Epithelial cell of proximal tubule (primary cell): ENCODE measurements around the gene ITFG2. TPM values are rescaled to one million over a fixed set of nuclear protein-coding genes. Genes with fewer than 3 reads are reported as not detected.

Experiments used
- DNase-seq: peaks from one replicate; pipeline ENCODE4 v3.0.0-alpha.2; 2011; ENCODE audit warnings: low read depth
- H3K4me3 ChIP-seq: 2 replicates; pipeline ENCODE4 v1.5.1; 2011; ENCODE audit warnings: low read depth, mild to moderate bottlenecking, low read length
- CTCF ChIP-seq: conservative IDR thresholded peaks from 2 replicates; pipeline ENCODE4 v1.5.1; 2012; ENCODE audit warnings: low read depth, mild to moderate bottlenecking, low read length
- total RNA-seq: library from RNA; depleted of rRNA; stranded (reverse); fragments of >200 nt; gene quantifications from 2 replicates; pipeline ENCODE4 v1.2.3, GENCODE V29; 2015

The ITFG2 gene
- total RNA-seq, 1 donor from 2014 or later: 35.1 TPM

GRCh38 chr12:2836574-2836973 lies 24.1 kb downstream of the ITFG2 start:
- no peak overlapping the region for H3K4me3 ChIP-seq
- DNase-seq: no peak
- TF ChIP-seq CTCF: no peak

GRCh38 chr12:2841056-2841650 lies 28.7 kb downstream of the ITFG2 start:
- TF ChIP-seq CTCF: no peak
- DNase-seq: no peak
- no peak overlapping the region for H3K4me3 ChIP-seq

GRCh38 chr12:2842948-2843347 lies 30.5 kb downstream of the ITFG2 start:
- no peak for DNase-seq
- TF ChIP-seq CTCF: no peak
- H3K4me3 ChIP-seq: no peak overlapping the region

- DNase-seq: no peak
- TF ChIP-seq CTCF: no peak
- H3K4me3 ChIP-seq: no peak overlapping the region
Measured at GRCh38 chr12:2844786-2845185, 32.3 kb downstream of the ITFG2 start.

GRCh38 chr12:2845280-2845679 lies 32.8 kb downstream of the ITFG2 start:
- DNase-seq: no peak
- TF ChIP-seq CTCF: no peak
- no peak overlapping the region for H3K4me3 ChIP-seq

- no peak for DNase-seq
- H3K4me3 ChIP-seq: no peak overlapping the region
- TF ChIP-seq CTCF: no peak
Measured at GRCh38 chr12:2851931-2852330, 39.5 kb downstream of the ITFG2 start.

- no peak overlapping the region for H3K4me3 ChIP-seq
- DNase-seq: no peak
- peak; percentile 92 for TF ChIP-seq CTCF
Measured at GRCh38 chr12:2853626-2854025, 41.2 kb downstream of the ITFG2 start.
